Measurements from ENCODE around the gene TSPAN2.

GRCh38 chr1:115059316-115059715 lies 30.0 kb downstream of the TSPAN2 start:
- TF ChIP-seq MAX (IDR thresholded peaks at IDR 0.05; ENCODE audit: insufficient read depth, insufficient read length) (no peak), POLR2A (IDR thresholded peaks at IDR 0.05; ENCODE audit: low read depth, low read length) (no peak), EZH2 (IDR thresholded peaks at IDR 0.05; ENCODE audit: borderline replicate concordance, low read depth, low read length, severe bottlenecking) (no peak), JUN (IDR thresholded peaks at IDR 0.05; ENCODE audit: borderline replicate concordance, insufficient read depth, insufficient read length, low read depth) (no peak), FOS (IDR thresholded peaks at IDR 0.05; ENCODE audit: borderline replicate concordance, insufficient read depth, low read length) (no peak)
- TF ChIP-seq, protein P1, sequence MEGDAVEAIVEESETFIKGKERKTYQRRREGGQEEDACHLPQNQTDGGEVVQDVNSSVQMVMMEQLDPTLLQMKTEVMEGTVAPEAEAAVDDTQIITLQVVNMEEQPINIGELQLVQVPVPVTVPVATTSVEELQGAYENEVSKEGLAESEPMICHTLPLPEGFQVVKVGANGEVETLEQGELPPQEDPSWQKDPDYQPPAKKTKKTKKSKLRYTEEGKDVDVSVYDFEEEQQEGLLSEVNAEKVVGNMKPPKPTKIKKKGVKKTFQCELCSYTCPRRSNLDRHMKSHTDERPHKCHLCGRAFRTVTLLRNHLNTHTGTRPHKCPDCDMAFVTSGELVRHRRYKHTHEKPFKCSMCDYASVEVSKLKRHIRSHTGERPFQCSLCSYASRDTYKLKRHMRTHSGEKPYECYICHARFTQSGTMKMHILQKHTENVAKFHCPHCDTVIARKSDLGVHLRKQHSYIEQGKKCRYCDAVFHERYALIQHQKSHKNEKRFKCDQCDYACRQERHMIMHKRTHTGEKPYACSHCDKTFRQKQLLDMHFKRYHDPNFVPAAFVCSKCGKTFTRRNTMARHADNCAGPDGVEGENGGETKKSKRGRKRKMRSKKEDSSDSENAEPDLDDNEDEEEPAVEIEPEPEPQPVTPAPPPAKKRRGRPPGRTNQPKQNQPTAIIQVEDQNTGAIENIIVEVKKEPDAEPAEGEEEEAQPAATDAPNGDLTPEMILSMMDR (IDR thresholded peaks at IDR 0.05; ENCODE audit: extremely low read depth in 1 of 2, insufficient read depth in 1 of 2, low read depth in 1 of 2, low read length in 2 of 2), result no peak

Data from endothelial cell of umbilical vein (primary cell).